ENCODE measurements around the gene PRR14L.

GRCh38 chr22:31752096-31752847 is 2.3 kb upstream of the PRR14L start:
- TF ChIP-seq EZH2 (IDR thresholded peaks at IDR 0.05; ENCODE audit: insufficient read depth, poor library complexity, severe bottlenecking), result no peak
- TF ChIP-seq EZH2phosphoT487 (IDR thresholded peaks at IDR 0.05; ENCODE audit: insufficient read depth, low read depth), result no peak

Measured in GM23248 (cell line).